Activated naive CD8-positive, alpha-beta T cell treated with anti-CD3 and anti-CD28 coated beads, Interleukin-2, amount 50 U/mL, for 16 hours (primary cell): ENCODE results near the gene FOXI1.
"Not testable (repeated sequence)": the region's sequence is repeated elsewhere in the genome, so short reads cannot be mapped to it uniquely, and the experiment has no call there.

Experiments used
- DNase-seq: peaks from one replicate; pipeline ENCODE4 v3.0.0-alpha.2; 2020; ENCODE audit warnings: low read depth, low spot score

Gene FOXI1

GRCh38 chr5:170126061-170126460 is 20.4 kb downstream of the FOXI1 start:
- no peak for DNase-seq

- no peak for DNase-seq
Measured at GRCh38 chr5:170126626-170127025, 20.9 kb downstream of the FOXI1 start.

DNA sequence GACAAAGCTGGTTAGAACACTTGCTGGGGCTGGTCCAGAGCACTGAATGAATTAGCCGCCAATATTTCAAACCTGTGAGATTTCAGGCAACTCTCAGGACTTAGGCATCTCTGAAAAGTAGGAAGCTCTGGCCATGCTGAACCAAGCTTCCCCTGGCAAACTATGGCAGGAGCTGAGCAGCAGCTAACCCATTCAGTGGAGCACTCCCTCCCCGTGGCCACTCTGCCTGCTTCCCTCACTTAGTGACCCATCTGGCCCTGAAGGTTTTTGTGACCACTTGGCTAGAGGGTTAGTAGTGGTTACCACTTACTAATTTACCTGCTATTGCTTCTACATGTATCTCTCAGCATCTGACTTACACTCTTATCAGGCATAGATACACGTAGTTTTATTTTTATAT is 25.5 kb downstream of the FOXI1 start:
- no peak for DNase-seq

DNA sequence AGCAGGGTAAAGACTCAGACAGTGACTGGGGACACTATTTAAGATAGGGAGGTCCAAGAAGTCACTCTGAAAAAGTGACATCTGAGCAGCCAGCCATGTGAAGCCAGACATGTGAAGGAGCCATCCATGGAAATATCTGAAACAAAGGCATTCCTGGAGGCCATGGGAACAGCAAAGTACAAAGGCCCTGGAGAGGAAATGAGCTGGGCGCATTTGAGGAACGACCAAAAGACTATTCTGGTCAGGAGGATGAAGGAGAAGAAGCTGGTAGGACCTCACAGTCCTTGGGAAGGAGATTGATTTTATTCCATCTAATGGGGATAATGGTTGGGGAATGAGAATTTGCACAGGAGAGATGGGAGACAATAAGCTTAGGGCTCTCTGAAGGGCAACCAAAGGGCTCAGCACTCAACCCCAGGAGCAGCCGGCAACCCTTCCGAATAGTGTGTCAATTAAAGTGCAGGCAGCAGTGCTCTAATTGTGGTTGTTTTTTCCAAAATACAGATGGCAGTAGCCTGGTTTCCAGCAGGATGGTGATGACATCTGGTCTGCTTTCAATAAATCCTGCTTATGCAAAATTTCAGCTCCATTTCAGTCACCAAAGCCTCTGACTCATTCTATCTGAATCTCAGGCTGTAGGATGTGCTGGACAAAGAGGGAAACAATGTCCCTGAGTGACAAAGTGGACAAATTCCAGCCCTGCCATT is 26.7 kb downstream of the FOXI1 start:
- DNase-seq: no peak

GRCh38 chr5:170132976-170133448 is 27.3 kb downstream of the FOXI1 start:
- no peak for DNase-seq

GRCh38 chr5:170135796-170136490 is 30.2 kb downstream of the FOXI1 start:
- no peak for DNase-seq

GRCh38 chr5:170136506-170136905 is 30.8 kb downstream of the FOXI1 start:
- DNase-seq: no peak

DNA sequence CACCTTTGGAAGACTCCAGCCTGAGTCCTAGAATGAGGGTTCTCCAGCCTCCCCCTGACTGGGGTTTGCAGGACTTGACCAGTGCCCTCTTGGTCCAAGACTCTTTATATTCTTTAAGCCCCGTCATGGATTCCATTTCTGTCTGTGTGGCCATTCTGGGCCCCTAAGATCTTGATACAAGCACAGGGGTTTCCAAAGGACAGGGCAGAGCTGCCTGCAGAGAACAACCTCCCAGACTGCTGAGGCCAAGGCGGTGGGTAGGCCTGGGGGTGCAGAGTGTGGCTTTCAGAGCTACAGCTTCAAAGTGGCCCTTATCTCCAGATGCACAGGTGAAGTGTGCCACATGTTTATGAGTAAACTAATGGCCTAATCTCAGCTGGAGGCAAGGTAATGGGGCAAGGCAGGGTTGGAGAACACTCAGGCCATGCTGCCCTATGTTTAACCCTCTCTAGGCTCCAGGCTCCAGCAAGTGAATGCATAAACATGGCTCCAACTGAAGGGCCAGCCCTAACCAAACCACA is 32.1 kb downstream of the FOXI1 start:
- DNase-seq: no peak

- DNase-seq: no peak
Measured at GRCh38 chr5:170138273-170138672, 32.6 kb downstream of the FOXI1 start.

- DNase-seq: no peak
Measured at GRCh38 chr5:170139786-170140335, 34.2 kb downstream of the FOXI1 start.

DNA sequence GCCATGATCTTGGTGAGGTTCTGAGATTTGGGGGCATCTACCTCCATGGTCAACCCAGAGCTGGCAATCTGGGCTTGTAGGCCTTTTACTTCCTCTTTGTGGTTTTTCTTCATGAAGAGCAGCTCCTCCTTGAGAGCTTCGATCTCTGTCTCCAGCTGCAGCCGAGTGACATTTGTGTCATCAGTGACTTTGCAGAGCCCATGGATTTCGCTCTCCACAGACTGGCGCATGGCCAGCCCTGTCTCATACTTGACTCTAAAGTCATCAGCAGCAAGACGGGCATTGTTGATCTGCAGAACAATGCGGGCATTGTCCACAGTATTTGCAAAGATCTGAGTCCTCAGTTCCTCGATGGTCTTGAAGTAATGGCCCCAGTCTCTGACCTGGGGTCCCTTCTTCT is 35.5 kb downstream of the FOXI1 start:
- not testable (repeated sequence) for DNase-seq

- no peak for DNase-seq
Measured at GRCh38 chr5:170141636-170142035, 35.9 kb downstream of the FOXI1 start.

DNA sequence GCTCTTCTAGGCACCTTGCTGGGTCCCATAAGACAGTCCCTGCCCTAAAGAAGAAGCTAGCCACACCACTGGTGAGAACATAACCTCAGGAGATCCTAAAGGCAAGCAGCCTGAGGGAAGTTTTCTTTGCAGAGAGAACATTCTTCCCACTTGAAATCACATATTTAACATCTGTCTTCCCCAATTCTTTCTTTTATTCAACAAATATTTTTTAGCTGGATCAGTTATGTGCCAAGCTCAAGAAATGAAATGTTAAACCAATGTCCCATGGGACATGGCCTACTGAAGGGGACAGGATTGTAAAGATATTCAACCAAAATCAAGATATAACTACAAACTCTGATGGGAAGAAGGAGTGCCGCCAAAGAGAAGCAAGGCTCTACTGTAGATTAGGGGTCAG is 36.5 kb downstream of the FOXI1 start:
- DNase-seq: no peak

DNA sequence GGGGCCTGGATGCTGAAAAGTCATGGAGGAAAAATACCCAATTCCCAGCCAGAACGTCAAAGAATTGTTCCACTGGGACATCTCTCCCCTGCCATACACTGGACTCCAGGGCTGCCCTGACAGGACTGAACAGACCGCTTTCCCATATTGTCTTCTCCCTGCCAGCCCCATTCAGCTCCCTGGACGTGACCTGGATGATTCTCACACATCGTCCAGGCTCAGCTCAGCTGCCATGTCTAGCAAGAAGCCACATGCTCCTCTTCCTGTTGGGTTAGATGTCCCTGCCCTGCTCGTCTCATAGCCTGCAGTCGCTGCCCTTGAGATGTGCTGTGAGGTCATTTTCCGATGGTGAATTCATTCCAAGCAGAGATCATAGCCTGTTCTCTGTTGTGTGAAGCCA is 37.4 kb downstream of the FOXI1 start:
- no peak for DNase-seq

DNA sequence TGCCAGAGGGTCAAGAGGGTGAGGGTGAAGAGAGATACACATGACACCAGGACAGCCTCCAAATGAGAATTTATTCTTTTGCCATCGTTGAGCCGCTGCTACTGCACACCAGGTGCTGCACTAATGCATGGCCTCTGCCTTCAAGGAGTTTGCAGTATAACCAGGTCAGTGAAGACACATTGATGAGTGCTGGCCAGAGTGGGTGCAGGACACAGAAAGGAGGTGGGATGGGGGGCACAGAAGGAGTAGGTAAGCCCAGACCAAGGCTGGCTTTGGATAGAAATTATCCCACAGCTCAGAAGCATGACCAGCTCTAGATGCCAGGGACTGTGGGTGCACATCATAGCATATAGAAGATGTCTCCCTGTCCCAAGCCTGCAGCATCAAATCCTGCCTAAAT is 38.0 kb downstream of the FOXI1 start:
- no peak for DNase-seq

DNA sequence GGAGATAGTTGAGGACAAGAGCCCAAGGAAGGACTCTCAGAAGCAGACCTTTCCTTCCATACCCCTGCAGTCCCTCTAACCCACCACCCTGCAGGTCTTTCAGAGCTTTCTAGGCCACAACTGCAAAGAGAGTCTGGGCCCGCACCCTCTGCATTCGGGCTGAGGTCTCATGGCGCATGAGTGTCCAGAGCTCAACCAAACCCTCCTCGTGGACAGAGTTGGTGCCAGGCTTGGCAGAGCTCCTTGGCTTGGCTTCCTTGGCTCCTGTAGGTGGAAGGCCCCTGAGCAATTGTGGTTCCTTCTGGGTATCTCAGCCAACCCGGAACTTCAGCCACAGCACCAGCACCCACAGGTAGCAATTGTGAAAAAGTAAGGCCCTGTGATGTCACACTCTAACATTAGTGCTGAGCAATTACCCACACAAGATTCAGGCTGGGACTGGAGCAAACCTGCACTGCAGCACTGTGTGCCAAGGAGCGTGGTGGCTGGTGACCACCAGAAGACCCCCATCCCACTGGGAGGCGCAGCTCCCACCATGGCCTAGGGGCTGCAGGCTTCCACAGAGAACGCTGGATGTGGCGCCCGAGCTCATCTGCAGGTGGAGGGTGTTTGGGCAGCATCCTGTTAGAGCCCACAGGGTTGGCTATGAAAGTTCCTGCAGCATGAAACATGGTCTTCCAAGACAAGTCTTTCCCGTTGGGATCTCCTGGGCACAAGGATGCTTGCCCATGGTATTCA is 38.8 kb downstream of the FOXI1 start:
- DNase-seq: no peak

- DNase-seq: no peak
Measured at GRCh38 chr5:170145462-170145861, 39.8 kb downstream of the FOXI1 start.

GRCh38 chr5:170147051-170147752 is 41.5 kb downstream of the FOXI1 start:
- no peak for DNase-seq

GRCh38 chr5:170147753-170148264 is 42.1 kb downstream of the FOXI1 start:
- DNase-seq: no peak

- no peak for DNase-seq
Measured at GRCh38 chr5:170148430-170149205, 42.9 kb downstream of the FOXI1 start.

DNA sequence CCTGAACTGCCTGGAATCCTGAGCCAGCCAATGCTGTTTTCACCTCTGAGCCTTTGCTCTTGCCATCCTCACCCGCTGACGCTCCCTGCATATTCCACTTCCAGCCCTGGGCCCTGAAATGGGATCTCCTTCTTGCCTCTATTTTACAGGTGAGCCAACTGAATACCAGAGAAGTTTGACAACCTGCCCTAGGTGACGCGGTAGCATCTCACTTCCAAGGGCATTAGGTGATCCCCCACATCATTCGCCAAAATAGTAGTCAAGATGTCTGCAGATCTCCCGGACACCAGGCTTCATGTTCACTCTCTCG is 43.5 kb downstream of the FOXI1 start:
- no peak for DNase-seq
